ENCODE measurements around the gene SLC6A2.

DNA sequence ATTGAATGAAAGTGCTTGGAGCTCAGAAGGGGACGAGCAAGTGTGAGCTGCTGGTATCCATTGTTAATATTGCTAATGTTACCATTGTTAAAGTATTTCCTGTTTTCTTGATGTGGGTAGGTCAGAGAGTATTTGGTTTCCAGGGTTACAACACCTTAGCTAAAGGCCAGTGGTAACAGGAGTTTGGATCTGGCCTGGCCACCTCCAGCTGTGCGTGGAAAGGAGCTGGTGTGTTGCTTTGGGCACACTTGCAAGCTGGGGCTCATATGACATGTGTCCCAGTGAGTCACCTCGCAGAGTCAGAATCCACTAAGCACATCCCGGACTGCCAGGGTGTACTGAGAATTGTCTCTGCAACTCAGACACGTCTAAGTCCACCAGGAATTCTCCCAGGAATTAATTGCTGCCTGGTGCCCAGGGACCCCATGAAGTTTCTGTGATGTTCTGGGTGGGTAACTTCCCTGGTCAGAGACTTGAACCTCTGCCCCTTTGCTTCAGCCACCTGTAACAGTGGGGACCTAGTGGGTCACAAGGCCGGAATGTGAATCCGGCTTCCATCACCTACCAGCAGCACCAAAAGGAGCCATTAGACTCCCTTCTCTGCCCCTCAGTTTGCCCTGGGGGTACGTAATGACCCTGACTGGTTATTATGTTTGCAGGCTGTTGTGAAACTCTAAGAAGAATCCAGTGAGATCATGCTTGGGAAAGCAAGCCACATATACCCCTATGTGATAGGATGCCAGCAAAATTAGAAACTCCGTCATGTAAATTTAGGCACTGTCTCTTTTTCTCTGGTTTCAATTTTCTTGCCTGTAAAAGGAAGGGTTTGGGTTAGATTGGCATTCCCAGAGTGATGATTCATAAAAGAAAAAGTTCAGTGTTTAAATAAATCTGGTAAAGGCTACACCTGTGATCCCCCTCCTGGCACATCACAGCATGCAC lies 12.8 kb downstream of the SLC6A2 start:
- TF ChIP-seq, protein P1, sequence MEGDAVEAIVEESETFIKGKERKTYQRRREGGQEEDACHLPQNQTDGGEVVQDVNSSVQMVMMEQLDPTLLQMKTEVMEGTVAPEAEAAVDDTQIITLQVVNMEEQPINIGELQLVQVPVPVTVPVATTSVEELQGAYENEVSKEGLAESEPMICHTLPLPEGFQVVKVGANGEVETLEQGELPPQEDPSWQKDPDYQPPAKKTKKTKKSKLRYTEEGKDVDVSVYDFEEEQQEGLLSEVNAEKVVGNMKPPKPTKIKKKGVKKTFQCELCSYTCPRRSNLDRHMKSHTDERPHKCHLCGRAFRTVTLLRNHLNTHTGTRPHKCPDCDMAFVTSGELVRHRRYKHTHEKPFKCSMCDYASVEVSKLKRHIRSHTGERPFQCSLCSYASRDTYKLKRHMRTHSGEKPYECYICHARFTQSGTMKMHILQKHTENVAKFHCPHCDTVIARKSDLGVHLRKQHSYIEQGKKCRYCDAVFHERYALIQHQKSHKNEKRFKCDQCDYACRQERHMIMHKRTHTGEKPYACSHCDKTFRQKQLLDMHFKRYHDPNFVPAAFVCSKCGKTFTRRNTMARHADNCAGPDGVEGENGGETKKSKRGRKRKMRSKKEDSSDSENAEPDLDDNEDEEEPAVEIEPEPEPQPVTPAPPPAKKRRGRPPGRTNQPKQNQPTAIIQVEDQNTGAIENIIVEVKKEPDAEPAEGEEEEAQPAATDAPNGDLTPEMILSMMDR (IDR thresholded peaks at IDR 0.05), result no peak
- no peak for TF ChIP-seq POLR2A (IDR thresholded peaks at IDR 0.05)
- no peak for TF ChIP-seq POLR2AphosphoS5 (IDR thresholded peaks at IDR 0.05)
- no peak for TF ChIP-seq EP300 (IDR thresholded peaks at IDR 0.05)

All from upper lobe of left lung (tissue), 4 donors.